ENCODE results near the gene TMEM143. TPM values are rescaled to one million over a fixed set of nuclear protein-coding genes. Genes with fewer than 3 reads are reported as not detected.

TMEM143 gene
- total RNA-seq, 1 donor from 2014 or later: 11.9 TPM

- Mint-ChIP-seq H3K9me3 (ENCODE audit: unreplicated experiment) (peaks cover 16% of the 10 kb centered on the region), H3K4me3 (ENCODE audit: unreplicated experiment) (peak overlapping the region; percentile 85), H3K27ac (ENCODE audit: unreplicated experiment) (peak overlapping the region; percentile 96), H3K27me3 (ENCODE audit: unreplicated experiment) (peaks cover 5% of the 10 kb centered on the region), H3K36me3 (ENCODE audit: unreplicated experiment) (no peaks in the 10 kb centered on the region), H3K4me1 (ENCODE audit: low read depth, unreplicated experiment) (peaks cover 16% of the 10 kb centered on the region)
- peak; percentile 74 for DNase-seq
- TF ChIP-seq, protein P1, sequence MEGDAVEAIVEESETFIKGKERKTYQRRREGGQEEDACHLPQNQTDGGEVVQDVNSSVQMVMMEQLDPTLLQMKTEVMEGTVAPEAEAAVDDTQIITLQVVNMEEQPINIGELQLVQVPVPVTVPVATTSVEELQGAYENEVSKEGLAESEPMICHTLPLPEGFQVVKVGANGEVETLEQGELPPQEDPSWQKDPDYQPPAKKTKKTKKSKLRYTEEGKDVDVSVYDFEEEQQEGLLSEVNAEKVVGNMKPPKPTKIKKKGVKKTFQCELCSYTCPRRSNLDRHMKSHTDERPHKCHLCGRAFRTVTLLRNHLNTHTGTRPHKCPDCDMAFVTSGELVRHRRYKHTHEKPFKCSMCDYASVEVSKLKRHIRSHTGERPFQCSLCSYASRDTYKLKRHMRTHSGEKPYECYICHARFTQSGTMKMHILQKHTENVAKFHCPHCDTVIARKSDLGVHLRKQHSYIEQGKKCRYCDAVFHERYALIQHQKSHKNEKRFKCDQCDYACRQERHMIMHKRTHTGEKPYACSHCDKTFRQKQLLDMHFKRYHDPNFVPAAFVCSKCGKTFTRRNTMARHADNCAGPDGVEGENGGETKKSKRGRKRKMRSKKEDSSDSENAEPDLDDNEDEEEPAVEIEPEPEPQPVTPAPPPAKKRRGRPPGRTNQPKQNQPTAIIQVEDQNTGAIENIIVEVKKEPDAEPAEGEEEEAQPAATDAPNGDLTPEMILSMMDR (IDR thresholded peaks at IDR 0.05; ENCODE audit: partially characterized antibody, unreplicated experiment): no peak
Observed at GRCh38 chr19:48332662-48333466, 30.9 kb downstream of the TMEM143 start.

- Mint-ChIP-seq H3K4me1 (ENCODE audit: low read depth, unreplicated experiment) (peaks cover 16% of the 10 kb centered on the region), H3K9me3 (ENCODE audit: unreplicated experiment) (peaks cover 16% of the 10 kb centered on the region), H3K36me3 (ENCODE audit: unreplicated experiment) (no peaks in the 10 kb centered on the region), H3K27ac (ENCODE audit: unreplicated experiment) (peak overlapping the region; percentile 96), H3K27me3 (ENCODE audit: unreplicated experiment) (peaks cover 7% of the 10 kb centered on the region), H3K4me3 (ENCODE audit: unreplicated experiment) (peak overlapping the region; percentile 85)
- DNase-seq: no peak
- TF ChIP-seq, protein P1 (IDR thresholded peaks at IDR 0.05; ENCODE audit: partially characterized antibody, unreplicated experiment): no peak
Observed at GRCh38 chr19:48332351-48332661, 31.4 kb downstream of the TMEM143 start.

DNA sequence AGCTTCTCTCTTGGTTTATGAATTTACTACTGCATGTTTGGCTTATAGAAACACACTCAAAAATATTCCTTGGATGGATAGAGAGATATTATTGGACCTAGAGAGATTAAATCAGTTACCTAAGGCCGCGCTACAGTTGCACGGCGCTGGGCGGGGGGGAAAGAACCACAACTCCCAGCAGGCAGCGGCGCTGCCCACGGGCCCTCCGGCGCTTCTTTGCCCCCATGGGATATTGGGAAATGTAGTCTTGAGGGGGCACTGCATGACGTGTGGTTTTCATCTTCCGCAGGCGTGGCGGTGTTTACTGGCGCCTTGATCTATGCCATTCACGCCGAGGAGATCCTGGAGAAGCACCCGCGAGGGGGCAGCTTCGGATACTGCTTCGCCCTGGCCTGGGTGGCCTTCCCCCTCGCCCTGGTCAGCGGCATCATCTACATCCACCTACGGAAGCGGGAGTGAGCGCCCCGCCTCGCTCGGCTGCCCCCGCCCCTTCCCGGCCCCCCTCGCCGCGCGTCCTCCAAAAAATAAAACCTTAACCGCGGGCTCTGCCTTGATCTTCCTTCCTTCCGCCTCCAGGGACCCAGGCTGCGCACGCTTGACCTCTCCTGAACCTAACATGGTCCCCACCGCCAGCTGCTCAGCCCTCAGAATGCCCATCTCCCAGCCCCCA is 33.6 kb downstream of the TMEM143 start:
- Mint-ChIP-seq H3K27ac (ENCODE audit: unreplicated experiment) (peak overlapping the region; percentile 79), H3K36me3 (ENCODE audit: unreplicated experiment) (no peaks in the 10 kb centered on the region), H3K4me3 (ENCODE audit: unreplicated experiment) (peak overlapping the region; percentile 85), H3K27me3 (ENCODE audit: unreplicated experiment) (peaks cover 9% of the 10 kb centered on the region), H3K4me1 (ENCODE audit: low read depth, unreplicated experiment) (peaks cover 16% of the 10 kb centered on the region), H3K9me3 (ENCODE audit: unreplicated experiment) (peaks cover 15% of the 10 kb centered on the region)
- TF ChIP-seq, protein P1 (IDR thresholded peaks at IDR 0.05; ENCODE audit: partially characterized antibody, unreplicated experiment): no peak
- DNase-seq: peak; percentile 91

GRCh38 chr19:48329167-48329891 is 34.4 kb downstream of the TMEM143 start:
- peaks cover 10% of the 10 kb centered on the region for H3K9me3 Mint-ChIP-seq (ENCODE audit: unreplicated experiment)
- H3K4me3 Mint-ChIP-seq (ENCODE audit: unreplicated experiment): peak overlapping the region; percentile 50
- no peak for DNase-seq
- H3K36me3 Mint-ChIP-seq (ENCODE audit: unreplicated experiment): no peaks in the 10 kb centered on the region
- peaks cover 16% of the 10 kb centered on the region for H3K4me1 Mint-ChIP-seq (ENCODE audit: low read depth, unreplicated experiment)
- TF ChIP-seq, protein P1 (IDR thresholded peaks at IDR 0.05; ENCODE audit: partially characterized antibody, unreplicated experiment): no peak
- peaks cover 9% of the 10 kb centered on the region for H3K27me3 Mint-ChIP-seq (ENCODE audit: unreplicated experiment)
- no peak overlapping the region for H3K27ac Mint-ChIP-seq (ENCODE audit: unreplicated experiment)

Measured in glutamatergic neuron (in vitro differentiated cells).